Epithelial cell of proximal tubule (primary cell): Measurements from ENCODE around the gene C12orf75. TPM values are rescaled to one million over a fixed set of nuclear protein-coding genes. Genes with fewer than 3 reads are reported as not detected.

Source experiments
- DNase-seq: peaks from one replicate; pipeline ENCODE4 v3.0.0-alpha.2; 2011; ENCODE audit warnings: low read depth
- H3K4me3 ChIP-seq: 2 replicates; pipeline ENCODE4 v1.5.1; 2011; ENCODE audit warnings: low read depth, mild to moderate bottlenecking, low read length
- total RNA-seq: library from RNA; depleted of rRNA; stranded (reverse); fragments of >200 nt; gene quantifications from 2 replicates; pipeline ENCODE4 v1.2.3, GENCODE V29; 2015
- TF ChIP-seq, protein P1 (sequence below): conservative IDR thresholded peaks from 2 replicates; pipeline ENCODE4 v1.5.1; 2012; ENCODE audit warnings: low read depth, mild to moderate bottlenecking, low read length

C12orf75 gene
- total RNA-seq, 1 donor from 2014 or later, result 726 TPM

- DNase-seq, result no peak
- TF ChIP-seq, protein P1, sequence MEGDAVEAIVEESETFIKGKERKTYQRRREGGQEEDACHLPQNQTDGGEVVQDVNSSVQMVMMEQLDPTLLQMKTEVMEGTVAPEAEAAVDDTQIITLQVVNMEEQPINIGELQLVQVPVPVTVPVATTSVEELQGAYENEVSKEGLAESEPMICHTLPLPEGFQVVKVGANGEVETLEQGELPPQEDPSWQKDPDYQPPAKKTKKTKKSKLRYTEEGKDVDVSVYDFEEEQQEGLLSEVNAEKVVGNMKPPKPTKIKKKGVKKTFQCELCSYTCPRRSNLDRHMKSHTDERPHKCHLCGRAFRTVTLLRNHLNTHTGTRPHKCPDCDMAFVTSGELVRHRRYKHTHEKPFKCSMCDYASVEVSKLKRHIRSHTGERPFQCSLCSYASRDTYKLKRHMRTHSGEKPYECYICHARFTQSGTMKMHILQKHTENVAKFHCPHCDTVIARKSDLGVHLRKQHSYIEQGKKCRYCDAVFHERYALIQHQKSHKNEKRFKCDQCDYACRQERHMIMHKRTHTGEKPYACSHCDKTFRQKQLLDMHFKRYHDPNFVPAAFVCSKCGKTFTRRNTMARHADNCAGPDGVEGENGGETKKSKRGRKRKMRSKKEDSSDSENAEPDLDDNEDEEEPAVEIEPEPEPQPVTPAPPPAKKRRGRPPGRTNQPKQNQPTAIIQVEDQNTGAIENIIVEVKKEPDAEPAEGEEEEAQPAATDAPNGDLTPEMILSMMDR, result no peak
- H3K4me3 ChIP-seq, result no peak overlapping the region
Observed at GRCh38 chr12:105396024-105396423, 65.5 kb downstream of the C12orf75 start.

DNA sequence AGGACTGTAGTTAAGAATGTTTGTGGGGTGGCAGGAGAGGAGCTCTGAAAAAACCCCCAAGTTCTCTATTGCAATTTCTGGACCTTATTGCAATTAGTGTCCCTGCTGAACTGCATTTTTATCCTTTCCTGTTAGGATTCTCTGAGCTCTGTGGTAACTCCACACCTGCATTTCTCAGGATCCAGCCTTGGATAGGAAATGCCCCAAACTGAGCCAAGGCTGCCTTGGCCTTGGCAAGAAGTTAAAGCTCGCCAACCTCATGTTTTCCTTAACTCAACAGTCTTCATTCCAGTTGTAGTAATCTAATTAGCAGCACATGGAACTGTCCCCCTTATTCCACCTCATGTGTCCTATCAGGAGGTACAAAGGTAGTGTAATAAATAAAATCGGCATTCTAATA is 66.5 kb downstream of the C12orf75 start:
- TF ChIP-seq, protein P1, result no peak
- DNase-seq, result no peak

DNA sequence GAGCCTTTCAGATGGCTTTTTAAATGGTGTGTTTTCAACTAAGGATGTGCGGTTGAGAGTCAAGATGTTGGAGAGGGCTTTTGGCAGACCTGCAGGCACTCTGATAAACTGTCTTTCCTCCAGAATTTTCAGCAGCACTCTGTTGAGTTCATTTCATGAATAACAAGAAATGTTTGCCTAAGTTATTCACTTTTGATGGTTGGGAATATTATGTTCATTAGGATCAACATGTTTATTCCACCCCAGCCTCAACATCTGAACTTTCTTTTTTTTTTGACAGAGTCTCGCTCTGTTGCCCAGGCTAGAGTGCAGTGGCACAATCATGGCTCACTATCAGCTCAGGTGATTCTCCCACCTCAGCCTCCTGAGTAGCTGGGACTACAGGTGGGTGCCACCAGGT is 68.4 kb downstream of the C12orf75 start:
- H3K4me3 ChIP-seq, result no peak overlapping the region
- no peak for DNase-seq
- TF ChIP-seq, protein P1, result no peak

More for the DNA sequence above, 66.5 kb downstream of the C12orf75 start:
- no peak overlapping the region for H3K4me3 ChIP-seq

DNA sequence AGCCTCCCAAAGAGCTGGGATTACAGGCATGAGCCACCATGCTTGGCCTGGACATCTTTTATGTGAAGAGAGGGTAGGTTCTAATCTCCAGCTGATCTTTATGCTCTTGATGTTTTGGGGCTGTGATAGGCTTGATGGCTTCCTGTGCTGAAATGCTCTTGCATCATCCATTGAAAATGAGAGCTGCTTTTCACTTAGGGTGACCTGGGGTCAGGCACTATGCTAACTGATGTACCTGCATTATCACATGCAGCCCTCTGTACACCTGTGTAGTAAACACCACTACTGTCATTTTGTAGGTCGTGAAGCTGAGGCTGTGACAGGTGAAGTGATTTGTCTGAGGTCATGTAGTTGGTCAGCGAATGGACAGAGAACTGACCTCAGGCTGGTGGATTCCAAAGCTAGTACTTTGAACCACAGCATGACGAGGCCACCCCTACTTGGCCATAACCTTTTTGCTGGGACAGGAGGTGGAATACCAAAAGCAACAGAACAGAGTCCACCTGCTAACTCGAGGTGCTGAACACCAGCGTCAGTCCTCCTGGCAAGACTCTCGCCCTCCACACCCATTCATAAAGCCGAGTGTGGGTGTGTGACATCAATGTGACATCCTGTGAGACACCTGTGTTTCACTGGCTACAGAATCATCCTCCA is 69.1 kb downstream of the C12orf75 start:
- TF ChIP-seq, protein P1, result no peak
- no peak for DNase-seq

GRCh38 chr12:105400227-105400626 is 69.7 kb downstream of the C12orf75 start:
- TF ChIP-seq, protein P1, result no peak
- no peak for DNase-seq
- no peak overlapping the region for H3K4me3 ChIP-seq

More for the DNA sequence above, 69.1 kb downstream of the C12orf75 start:
- no peak overlapping the region for H3K4me3 ChIP-seq

GRCh38 chr12:105401198-105401597 is 70.7 kb downstream of the C12orf75 start:
- TF ChIP-seq, protein P1, result no peak
- H3K4me3 ChIP-seq, result no peak overlapping the region
- DNase-seq, result no peak

DNA sequence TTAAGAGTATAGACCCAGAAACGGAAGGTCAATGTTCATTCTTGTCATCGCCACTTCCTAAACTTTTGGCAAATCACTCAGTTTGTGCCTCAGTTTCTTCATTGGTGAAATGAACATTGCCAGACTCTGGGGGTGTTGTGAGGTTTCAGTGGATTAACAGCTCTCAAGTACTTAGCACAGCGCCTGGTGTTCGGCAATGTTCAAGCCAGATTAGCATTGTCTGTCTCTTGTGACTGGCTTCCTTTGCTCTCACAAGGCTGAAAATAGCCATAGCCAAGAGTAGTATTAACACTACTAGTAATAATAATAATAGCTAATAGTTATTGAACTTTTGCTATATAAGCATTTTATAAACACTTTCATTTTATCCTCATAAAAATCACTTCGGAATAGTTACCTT is 71.9 kb downstream of the C12orf75 start:
- TF ChIP-seq, protein P1, result no peak
- no peak for DNase-seq
- no peak overlapping the region for H3K4me3 ChIP-seq
